Esophagus squamous epithelium (tissue), 5 donors: Measurements from ENCODE around the gene THRA. TPM values are rescaled to one million over a fixed set of nuclear protein-coding genes. Genes with fewer than 3 reads are reported as not detected.

Experiments used
- DNase-seq: peaks from one replicate; lab custom pipeline; 2025; lab: John Stamatoyannopoulos, UW
- H3K27ac ChIP-seq, 4 donors: fragments of 200-600 bp; sonication (generic); one replicate each; pipeline ENCODE4 v1.5.1; 2016 to 2019; ENCODE audit warnings: mild to moderate bottlenecking in 1 of 4
- H3K27me3 ChIP-seq, 4 donors: fragments of 200-600 bp; sonication (generic); 1 replicate in 3 of 4; 2 replicates in 1 of 4; pipeline versions ENCODE4 v1.5.1 to v1.6.0; 2017 to 2021; ENCODE audit warnings: antibody characterized with exemption in 1 of 4
- H3K36me3 ChIP-seq, 3 donors: fragments of 200-600 bp; sonication (generic); one replicate each; pipeline ENCODE4 v1.5.1; 2016 to 2019
- H3K4me1 ChIP-seq, 3 donors: fragments of 200-600 bp; sonication (generic); one replicate each; pipeline ENCODE4 v1.5.1; 2017 to 2019
- H3K4me3 ChIP-seq, 4 donors: fragments of 200-600 bp; sonication (generic); 1 replicate in 3 of 4; 2 replicates in 1 of 4; pipeline ENCODE4 v1.5.1; 2016 to 2019; ENCODE audit warnings: mild to moderate bottlenecking in 2 of 4, moderate library complexity in 1 of 4
- H3K9me3 ChIP-seq, 3 donors: fragments of 200-600 bp; sonication (generic); one replicate each; pipeline ENCODE4 v1.5.1; 2016 to 2019
- POLR2A ChIP-seq, 4 donors: fragments of 450-650 bp; IDR thresholded peaks; one replicate each; pipeline ENCODE4 v1.6.1; 2017; ENCODE audit warnings: antibody characterized with exemption in 4 of 4, mild to moderate bottlenecking in 4 of 4, moderate library complexity in 3 of 4
- WGBS, 2 donors: methylation state at CpG; one replicate each; pipeline ENCODE4 v1.1.5; 2018; 5-methylcytosine and 5-hydroxymethylcytosine counted together
- intact Hi-C: fragments of 100-400 bp; cut with DNase I; formaldehyde crosslinking; loops from one replicate; pipeline ENCODE4 v1.15.0; 2022
- total RNA-seq, 4 donors: library from RNA; depleted of rRNA; stranded (reverse); fragments of >200 nt; gene quantifications; one replicate each; pipeline ENCODE4 v1.1.0, GENCODE V29; 2016
- TF ChIP-seq, protein P1 (sequence below), 6 experiments: fragments of 450-650 bp in 4 of 6; fragments of 200-600 bp in 2 of 6; sonication (generic) in 2 of 6; IDR thresholded peaks; one replicate each; pipeline ENCODE4 v1.5.1; 2016 to 2019; ENCODE audit warnings: antibody characterized with exemption in 6 of 6, mild to moderate bottlenecking in 4 of 6, moderate library complexity in 4 of 6
- donor health status: DM: yes; HTN: yes; CAD: no.

THRA gene
- total RNA-seq, 4 donors from 2014 or later: 4.2 to 27.1 (median 13.4) TPM

DNA sequence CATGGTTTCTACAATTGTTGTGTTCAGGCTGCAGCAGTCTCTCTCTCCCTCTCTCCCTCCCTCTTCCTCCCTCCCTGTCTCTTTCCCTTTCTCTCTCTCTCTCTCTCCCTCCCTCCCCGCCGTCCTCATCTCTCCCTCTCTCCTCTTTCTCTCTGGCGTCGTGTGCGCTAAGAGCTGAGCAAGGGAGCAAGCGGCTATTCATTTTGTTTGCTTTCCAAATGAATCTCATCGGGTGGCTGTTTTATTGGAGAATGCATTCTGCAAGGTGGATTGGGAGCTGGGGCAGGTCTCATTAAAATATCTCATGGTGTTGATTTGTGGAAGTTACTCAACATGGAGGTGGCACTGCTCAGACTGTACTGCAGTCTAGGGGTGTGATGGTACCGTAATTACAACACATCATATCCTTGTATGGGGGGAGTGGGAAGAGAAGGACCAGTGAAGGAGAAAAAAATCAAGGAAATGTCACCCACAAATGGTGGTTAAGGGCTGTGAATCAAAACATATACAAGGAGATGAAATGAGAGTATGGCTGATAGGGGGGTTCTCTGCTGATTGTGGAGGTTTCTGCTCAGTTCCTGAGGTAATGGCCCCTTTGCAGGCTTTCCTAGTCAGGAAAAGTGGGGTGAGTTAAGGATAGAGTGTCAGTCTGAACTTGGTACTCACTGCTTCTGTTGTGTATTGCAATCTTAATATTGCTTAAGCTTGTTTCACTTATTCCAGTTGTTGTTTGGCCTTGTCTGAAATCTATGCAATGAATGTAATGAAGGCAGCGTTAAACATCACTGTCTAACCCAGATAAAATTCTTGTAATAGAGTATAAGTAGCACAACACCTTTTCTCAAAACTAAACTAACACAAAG lies 61.7 kb downstream of the THRA start:
- Histone ChIP-seq H3K36me3 (peaks cover 3 to 42% (median 11%) of the 10 kb centered on the region in 3 donors), H3K9me3 (no peaks in the 10 kb centered on the region), H3K4me1 (peaks cover 7 to 48% (median 19%) of the 10 kb centered on the region in 3 donors), H3K4me3 (peak overlapping the region; percentile 76 to 96 (median 86)), H3K27me3 (no peaks in the 10 kb centered on the region), H3K27ac (peak overlapping the region; percentile 94 to 100 (median 98))
- TF ChIP-seq, protein P1, sequence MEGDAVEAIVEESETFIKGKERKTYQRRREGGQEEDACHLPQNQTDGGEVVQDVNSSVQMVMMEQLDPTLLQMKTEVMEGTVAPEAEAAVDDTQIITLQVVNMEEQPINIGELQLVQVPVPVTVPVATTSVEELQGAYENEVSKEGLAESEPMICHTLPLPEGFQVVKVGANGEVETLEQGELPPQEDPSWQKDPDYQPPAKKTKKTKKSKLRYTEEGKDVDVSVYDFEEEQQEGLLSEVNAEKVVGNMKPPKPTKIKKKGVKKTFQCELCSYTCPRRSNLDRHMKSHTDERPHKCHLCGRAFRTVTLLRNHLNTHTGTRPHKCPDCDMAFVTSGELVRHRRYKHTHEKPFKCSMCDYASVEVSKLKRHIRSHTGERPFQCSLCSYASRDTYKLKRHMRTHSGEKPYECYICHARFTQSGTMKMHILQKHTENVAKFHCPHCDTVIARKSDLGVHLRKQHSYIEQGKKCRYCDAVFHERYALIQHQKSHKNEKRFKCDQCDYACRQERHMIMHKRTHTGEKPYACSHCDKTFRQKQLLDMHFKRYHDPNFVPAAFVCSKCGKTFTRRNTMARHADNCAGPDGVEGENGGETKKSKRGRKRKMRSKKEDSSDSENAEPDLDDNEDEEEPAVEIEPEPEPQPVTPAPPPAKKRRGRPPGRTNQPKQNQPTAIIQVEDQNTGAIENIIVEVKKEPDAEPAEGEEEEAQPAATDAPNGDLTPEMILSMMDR (IDR thresholded peaks at IDR 0.05): no peak
- no peak for TF ChIP-seq POLR2A (IDR thresholded peaks at IDR 0.05)
- 4 to 6% methylated on average over 9 of the region's 9 CpGs for WGBS, 2 donors
- intact Hi-C loops: no loop called here
- DNase-seq: no peak

DNA sequence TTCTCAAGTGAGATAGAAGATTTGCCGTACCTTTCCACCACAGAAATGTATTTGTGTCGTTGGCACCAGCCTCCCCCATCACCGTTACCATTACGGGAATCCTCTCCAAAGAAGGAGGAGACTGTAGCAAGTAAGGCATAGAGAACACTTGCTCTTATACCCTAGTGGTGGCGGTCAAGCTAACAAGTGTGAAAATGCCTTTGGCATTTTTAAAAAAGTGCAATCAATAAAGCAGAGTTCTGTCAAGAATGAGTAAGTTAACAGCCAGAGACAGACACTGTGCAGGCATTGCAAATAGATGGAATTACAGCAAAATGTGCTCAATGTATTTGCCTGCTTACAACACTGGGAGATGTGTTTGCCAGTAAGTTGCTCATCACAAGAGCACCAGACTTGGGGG lies 66.7 kb downstream of the THRA start:
- DNase-seq: no peak
- no peak for TF ChIP-seq POLR2A (IDR thresholded peaks at IDR 0.05)
- TF ChIP-seq, protein P1 (IDR thresholded peaks at IDR 0.05): no peak
- no peaks in the 10 kb centered on the region for H3K9me3 ChIP-seq
- intact Hi-C loops: no loop called here
- H3K4me3 ChIP-seq: no peak overlapping the region
- H3K27ac ChIP-seq: no peak overlapping the region
- H3K4me1 ChIP-seq: peaks cover 0 to 19% (median 6%) of the 10 kb centered on the region in 3 donors
- peaks cover 16 to 92% (median 30%) of the 10 kb centered on the region in 3 donors for H3K36me3 ChIP-seq
- H3K27me3 ChIP-seq: no peaks in the 10 kb centered on the region
- WGBS, 2 donors: 92 to 100% methylated on average over 1 to 3 of the region's 5 CpGs

DNA sequence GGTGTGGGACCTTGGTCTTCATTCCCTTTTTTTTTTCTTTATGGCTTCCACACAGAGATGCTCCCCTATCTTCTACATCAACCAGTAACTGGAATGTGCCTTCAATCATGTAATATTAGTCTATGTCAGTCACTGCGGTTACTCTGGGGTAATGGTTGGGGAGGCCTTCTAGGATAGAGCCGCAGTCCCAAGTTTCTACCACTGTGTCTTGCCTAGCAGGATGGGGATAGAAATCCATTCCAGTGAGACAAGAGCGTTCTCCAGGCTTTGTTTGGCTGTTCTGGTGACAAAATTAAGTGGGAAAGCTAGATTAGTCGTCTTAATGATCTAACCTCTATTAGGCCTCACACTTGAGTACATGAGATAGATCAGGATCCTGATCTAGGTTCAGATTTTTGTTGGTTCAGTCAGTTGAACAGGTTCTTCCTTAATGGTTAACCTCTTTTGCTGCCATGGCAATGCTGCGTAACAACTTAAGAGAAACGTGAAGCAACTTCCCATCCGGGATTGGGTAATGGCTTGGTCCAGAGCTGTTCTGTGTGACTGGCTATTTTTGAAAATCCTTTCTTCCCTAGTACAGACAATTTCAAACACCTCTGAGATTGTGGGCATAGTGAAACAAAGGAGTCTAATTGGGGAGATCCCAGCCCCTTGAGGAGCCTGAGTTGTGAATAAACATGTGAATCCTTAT lies 67.7 kb downstream of the THRA start:
- no peak for DNase-seq
- peaks cover 0 to 9% (median 0%) of the 10 kb centered on the region in 3 donors for H3K4me1 ChIP-seq
- H3K27ac ChIP-seq: peak overlapping the region in 3 of 4 donors; percentile 13 to 51 (median 40)
- intact Hi-C loops: no loop called here
- peaks cover 19 to 100% (median 30%) of the 10 kb centered on the region in 3 donors for H3K36me3 ChIP-seq
- H3K4me3 ChIP-seq: no peak overlapping the region
- TF ChIP-seq, protein P1 (IDR thresholded peaks at IDR 0.05): no peak
- no peak for TF ChIP-seq POLR2A (IDR thresholded peaks at IDR 0.05)
- H3K27me3 ChIP-seq: no peaks in the 10 kb centered on the region
- H3K9me3 ChIP-seq: no peaks in the 10 kb centered on the region
- WGBS, 2 donors: 75 to 84% methylated on average over 5 to 7 of the region's 7 CpGs

DNA sequence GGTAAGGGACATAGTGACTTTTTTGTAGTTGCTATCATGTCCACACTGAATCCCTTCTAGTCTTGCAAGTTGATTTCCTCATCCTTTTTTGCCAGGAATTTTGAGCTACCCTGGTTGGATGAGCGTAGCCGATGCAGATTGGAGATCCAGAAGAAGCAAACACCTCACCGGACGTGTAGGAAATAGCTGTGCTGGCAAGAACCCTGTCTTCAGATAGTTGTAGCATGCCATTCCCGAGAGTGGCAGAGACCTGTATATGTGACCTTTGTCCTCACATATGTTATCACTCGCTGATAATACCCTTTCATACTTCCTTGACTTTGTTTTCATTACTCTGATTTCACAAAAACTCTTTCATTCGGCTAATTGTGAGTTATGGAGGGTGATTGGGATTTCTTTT lies 71.4 kb downstream of the THRA start:
- no peaks in the 10 kb centered on the region for H3K9me3 ChIP-seq
- WGBS, 2 donors: 70 to 79% methylated on average over 7 of the region's 7 CpGs
- H3K36me3 ChIP-seq: peaks cover 16 to 88% (median 30%) of the 10 kb centered on the region in 3 donors
- DNase-seq: no peak
- intact Hi-C loops: no loop called here
- no peaks in the 10 kb centered on the region for H3K27me3 ChIP-seq
- no peak overlapping the region for H3K27ac ChIP-seq
- peaks cover 4 to 10% (median 5%) of the 10 kb centered on the region in 3 donors for H3K4me1 ChIP-seq
- no peak overlapping the region for H3K4me3 ChIP-seq
- TF ChIP-seq, protein P1 (IDR thresholded peaks at IDR 0.05): no peak
- no peak for TF ChIP-seq POLR2A (IDR thresholded peaks at IDR 0.05)
